Measurements from ENCODE around the gene TMSB10. TPM values are rescaled to one million over a fixed set of nuclear protein-coding genes. Genes with fewer than 3 reads are reported as not detected.

TMSB10 gene
- total RNA-seq, 1 experiment from 2014 or later = 869 TPM

DNA sequence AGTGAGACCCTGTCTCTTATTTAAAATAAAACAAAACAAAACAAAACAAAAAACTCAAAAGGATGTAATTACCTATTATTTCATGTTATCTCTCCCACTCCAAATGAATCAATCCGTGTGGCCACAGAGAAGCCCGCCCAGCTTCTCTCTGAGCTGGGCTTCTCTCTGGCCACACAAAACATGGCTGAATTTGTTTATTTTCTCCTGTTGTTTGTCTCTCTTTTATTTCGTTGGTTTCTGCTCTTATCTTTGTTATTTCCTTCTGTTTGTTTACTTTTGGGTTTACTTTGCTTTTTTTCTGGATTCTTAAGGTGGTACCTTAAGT is 23.1 kb upstream of the TMSB10 start:
- POLR2A ChIA-PET = interaction anchor here (1.6 kb wide), 1 partner anchor 25 kb away, joined by 5 read pairs; no protein-coding TSS in a partner anchor

DNA sequence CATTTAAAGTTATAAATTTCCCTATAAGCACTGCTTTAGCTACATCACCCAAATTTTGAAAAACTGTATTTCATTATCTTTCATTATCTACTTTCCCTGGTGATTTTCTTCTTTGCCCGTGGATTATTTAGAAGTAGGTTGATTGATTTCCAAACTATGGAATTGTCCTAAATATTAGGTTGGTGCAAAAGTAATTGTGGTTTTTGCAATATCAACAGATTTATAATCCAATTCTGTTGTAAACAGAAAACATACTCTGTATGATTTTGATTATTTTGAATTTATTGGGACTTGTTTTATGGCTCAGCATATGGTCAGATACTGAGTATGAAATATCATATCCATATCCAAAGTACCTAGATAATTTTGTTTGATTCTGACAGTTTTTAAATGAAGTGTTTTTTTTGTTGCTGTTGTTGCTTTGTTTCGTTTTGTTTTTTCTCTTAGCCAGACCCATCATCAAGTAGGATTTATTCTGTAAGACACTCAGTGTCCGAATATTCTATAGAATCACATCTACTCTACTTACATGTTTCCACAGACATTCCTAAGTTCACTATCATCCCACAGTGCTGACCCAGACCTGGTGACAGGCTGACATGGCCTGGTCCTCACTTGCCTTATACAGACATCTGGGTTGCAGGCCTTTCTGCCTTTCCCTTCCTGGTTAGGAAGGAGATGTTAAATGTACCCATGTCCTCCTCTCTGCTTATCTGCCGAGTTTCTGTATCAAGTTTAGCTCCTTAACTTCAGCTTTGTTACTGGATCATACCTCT is 22.5 kb upstream of the TMSB10 start:
- TF ChIP-seq NR2C2 (CRISPR knock-in tag; IDR thresholded peaks at IDR 0.05) = no peak
- no peak for TF ChIP-seq SMAD4 (CRISPR knock-in tag; IDR thresholded peaks at IDR 0.05)
- no peak for TF ChIP-seq ZNF121 (CRISPR knock-in tag; IDR thresholded peaks at IDR 0.05)
- no peak for TF ChIP-seq CREB1 (CRISPR knock-in tag; IDR thresholded peaks at IDR 0.05)
- TF ChIP-seq, protein P1, sequence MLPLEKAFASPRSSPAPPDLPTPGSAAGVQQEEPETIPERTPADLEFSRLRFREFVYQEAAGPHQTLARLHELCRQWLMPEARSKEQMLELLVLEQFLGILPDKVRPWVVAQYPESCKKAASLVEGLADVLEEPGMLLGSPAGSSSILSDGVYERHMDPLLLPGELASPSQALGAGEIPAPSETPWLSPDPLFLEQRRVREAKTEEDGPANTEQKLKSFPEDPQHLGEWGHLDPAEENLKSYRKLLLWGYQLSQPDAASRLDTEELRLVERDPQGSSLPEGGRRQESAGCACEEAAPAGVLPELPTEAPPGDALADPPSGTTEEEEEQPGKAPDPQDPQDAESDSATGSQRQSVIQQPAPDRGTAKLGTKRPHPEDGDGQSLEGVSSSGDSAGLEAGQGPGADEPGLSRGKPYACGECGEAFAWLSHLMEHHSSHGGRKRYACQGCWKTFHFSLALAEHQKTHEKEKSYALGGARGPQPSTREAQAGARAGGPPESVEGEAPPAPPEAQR (CRISPR knock-in tag; IDR thresholded peaks at IDR 0.05) = no peak
- TF ChIP-seq NR1H2 (CRISPR knock-in tag; IDR thresholded peaks at IDR 0.05) = no peak
- no peak for TF ChIP-seq SMAD3 (CRISPR knock-in tag; IDR thresholded peaks at IDR 0.05; ENCODE audit: borderline replicate concordance)
- no peak for TF ChIP-seq NFYB (CRISPR knock-in tag; conservative IDR thresholded peaks at IDR 0.05; ENCODE audit: low read depth)
- TF ChIP-seq, protein P2, sequence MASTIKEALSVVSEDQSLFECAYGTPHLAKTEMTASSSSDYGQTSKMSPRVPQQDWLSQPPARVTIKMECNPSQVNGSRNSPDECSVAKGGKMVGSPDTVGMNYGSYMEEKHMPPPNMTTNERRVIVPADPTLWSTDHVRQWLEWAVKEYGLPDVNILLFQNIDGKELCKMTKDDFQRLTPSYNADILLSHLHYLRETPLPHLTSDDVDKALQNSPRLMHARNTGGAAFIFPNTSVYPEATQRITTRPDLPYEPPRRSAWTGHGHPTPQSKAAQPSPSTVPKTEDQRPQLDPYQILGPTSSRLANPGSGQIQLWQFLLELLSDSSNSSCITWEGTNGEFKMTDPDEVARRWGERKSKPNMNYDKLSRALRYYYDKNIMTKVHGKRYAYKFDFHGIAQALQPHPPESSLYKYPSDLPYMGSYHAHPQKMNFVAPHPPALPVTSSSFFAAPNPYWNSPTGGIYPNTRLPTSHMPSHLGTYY (CRISPR knock-in tag; IDR thresholded peaks at IDR 0.05) = no peak
- no peak for TF ChIP-seq OVOL2 (CRISPR knock-in tag; IDR thresholded peaks at IDR 0.05; ENCODE audit: borderline replicate concordance)
- TF ChIP-seq, protein P3, sequence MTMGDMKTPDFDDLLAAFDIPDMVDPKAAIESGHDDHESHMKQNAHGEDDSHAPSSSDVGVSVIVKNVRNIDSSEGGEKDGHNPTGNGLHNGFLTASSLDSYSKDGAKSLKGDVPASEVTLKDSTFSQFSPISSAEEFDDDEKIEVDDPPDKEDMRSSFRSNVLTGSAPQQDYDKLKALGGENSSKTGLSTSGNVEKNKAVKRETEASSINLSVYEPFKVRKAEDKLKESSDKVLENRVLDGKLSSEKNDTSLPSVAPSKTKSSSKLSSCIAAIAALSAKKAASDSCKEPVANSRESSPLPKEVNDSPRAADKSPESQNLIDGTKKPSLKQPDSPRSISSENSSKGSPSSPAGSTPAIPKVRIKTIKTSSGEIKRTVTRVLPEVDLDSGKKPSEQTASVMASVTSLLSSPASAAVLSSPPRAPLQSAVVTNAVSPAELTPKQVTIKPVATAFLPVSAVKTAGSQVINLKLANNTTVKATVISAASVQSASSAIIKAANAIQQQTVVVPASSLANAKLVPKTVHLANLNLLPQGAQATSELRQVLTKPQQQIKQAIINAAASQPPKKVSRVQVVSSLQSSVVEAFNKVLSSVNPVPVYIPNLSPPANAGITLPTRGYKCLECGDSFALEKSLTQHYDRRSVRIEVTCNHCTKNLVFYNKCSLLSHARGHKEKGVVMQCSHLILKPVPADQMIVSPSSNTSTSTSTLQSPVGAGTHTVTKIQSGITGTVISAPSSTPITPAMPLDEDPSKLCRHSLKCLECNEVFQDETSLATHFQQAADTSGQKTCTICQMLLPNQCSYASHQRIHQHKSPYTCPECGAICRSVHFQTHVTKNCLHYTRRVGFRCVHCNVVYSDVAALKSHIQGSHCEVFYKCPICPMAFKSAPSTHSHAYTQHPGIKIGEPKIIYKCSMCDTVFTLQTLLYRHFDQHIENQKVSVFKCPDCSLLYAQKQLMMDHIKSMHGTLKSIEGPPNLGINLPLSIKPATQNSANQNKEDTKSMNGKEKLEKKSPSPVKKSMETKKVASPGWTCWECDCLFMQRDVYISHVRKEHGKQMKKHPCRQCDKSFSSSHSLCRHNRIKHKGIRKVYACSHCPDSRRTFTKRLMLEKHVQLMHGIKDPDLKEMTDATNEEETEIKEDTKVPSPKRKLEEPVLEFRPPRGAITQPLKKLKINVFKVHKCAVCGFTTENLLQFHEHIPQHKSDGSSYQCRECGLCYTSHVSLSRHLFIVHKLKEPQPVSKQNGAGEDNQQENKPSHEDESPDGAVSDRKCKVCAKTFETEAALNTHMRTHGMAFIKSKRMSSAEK (CRISPR knock-in tag; IDR thresholded peaks at IDR 0.05; ENCODE audit: borderline replicate concordance) = no peak
- TF ChIP-seq GABPB1 (CRISPR knock-in tag; IDR thresholded peaks at IDR 0.05) = no peak
- TF ChIP-seq TEAD1 (CRISPR knock-in tag; IDR thresholded peaks at IDR 0.05) = no peak
- TF ChIP-seq, protein P4, sequence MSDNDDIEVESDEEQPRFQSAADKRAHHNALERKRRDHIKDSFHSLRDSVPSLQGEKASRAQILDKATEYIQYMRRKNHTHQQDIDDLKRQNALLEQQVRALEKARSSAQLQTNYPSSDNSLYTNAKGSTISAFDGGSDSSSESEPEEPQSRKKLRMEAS (CRISPR knock-in tag; IDR thresholded peaks at IDR 0.05) = no peak
- TF ChIP-seq ZNF416 (CRISPR knock-in tag; IDR thresholded peaks at IDR 0.05) = no peak
- no peak for TF ChIP-seq FOXK1 (CRISPR knock-in tag; IDR thresholded peaks at IDR 0.05)
- TF ChIP-seq, protein P5, sequence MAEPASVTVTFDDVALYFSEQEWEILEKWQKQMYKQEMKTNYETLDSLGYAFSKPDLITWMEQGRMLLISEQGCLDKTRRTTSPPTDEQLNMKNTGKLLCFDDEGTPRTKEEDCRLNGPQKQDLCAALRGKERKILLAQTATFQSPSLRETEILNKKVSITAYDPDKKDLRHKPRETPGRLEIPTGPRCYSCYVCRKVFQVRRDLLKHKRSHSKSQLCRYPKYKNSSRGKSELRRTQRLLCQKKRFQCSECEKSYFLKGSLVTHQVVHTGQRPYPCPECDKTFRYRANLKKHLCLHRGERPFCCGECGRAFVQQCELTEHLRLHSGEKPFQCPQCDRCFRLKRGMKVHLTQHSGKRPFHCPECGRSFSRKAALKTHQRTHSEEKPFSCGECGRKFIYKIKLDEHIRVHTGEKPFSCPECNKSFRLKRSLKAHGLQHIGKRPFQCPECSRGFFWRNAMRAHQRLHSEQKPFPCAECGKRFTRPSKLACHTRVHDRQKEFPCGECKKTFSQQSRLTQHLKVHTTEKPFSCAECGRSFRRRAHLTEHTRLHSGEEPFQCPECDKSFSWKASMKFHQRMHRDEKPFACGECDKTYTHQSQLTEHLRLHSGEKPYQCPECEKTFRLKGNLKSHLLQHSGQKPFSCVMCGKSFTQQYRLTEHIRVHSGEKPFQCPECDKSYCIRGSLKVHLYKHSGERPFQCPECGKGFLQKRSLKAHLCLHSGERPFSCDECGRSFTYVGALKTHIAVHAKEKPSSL (CRISPR knock-in tag; conservative IDR thresholded peaks at IDR 0.05) = no peak
- ChIA-PET POLR2A (interaction anchor here (1.6 kb wide), 1 partner anchor 24 kb away, joined by 5 read pairs; no protein-coding TSS in a partner anchor), CTCF (interaction anchor here (0.6 to 4.3 kb wide), 30 partner anchors 8 to 418 kb away, joined by 3 to 62 read pairs (median 4); partner anchors contain the start of gene TMSB10)
- H3K9me3 Mint-ChIP-seq = no peaks in the 10 kb centered on the region
- no peak overlapping the region for H3K4me3 Mint-ChIP-seq
- no peak overlapping the region for H3K27ac Mint-ChIP-seq
- peaks cover 76% of the 10 kb centered on the region for H3K27me3 Mint-ChIP-seq (ENCODE audit: low read depth)
- no peaks in the 10 kb centered on the region for H3K36me3 Mint-ChIP-seq
- H3K4me1 Mint-ChIP-seq = peaks cover 10% of the 10 kb centered on the region
- ATAC-seq = no peak
- DNase-seq (ENCODE audit: low spot score) = no peak

More for the DNA sequence above, 23.1 kb upstream of the TMSB10 start:
- Mint-ChIP-seq H3K36me3 (no peaks in the 10 kb centered on the region), H3K27me3 (ENCODE audit: low read depth) (peaks cover 82% of the 10 kb centered on the region), H3K27ac (no peak overlapping the region), H3K4me1 (peaks cover 10% of the 10 kb centered on the region), H3K9me3 (no peaks in the 10 kb centered on the region), H3K4me3 (peak overlapping the region; percentile 72)
- CTCF ChIA-PET = interaction anchor here (0.6 to 4.3 kb wide), 30 partner anchors 8 to 418 kb away, joined by 3 to 62 read pairs (median 4); partner anchors contain the start of gene TMSB10
- TF ChIP-seq, protein P6, sequence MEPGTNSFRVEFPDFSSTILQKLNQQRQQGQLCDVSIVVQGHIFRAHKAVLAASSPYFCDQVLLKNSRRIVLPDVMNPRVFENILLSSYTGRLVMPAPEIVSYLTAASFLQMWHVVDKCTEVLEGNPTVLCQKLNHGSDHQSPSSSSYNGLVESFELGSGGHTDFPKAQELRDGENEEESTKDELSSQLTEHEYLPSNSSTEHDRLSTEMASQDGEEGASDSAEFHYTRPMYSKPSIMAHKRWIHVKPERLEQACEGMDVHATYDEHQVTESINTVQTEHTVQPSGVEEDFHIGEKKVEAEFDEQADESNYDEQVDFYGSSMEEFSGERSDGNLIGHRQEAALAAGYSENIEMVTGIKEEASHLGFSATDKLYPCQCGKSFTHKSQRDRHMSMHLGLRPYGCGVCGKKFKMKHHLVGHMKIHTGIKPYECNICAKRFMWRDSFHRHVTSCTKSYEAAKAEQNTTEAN (CRISPR knock-in tag; IDR thresholded peaks at IDR 0.05) = no peak
- TF ChIP-seq, protein P7, sequence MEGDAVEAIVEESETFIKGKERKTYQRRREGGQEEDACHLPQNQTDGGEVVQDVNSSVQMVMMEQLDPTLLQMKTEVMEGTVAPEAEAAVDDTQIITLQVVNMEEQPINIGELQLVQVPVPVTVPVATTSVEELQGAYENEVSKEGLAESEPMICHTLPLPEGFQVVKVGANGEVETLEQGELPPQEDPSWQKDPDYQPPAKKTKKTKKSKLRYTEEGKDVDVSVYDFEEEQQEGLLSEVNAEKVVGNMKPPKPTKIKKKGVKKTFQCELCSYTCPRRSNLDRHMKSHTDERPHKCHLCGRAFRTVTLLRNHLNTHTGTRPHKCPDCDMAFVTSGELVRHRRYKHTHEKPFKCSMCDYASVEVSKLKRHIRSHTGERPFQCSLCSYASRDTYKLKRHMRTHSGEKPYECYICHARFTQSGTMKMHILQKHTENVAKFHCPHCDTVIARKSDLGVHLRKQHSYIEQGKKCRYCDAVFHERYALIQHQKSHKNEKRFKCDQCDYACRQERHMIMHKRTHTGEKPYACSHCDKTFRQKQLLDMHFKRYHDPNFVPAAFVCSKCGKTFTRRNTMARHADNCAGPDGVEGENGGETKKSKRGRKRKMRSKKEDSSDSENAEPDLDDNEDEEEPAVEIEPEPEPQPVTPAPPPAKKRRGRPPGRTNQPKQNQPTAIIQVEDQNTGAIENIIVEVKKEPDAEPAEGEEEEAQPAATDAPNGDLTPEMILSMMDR (IDR thresholded peaks at IDR 0.05) = peak; percentile 27
- DNase-seq (ENCODE audit: low spot score) (no peak), ATAC-seq (no peak)
